ENCODE data around the gene SH3RF3. TPM values are rescaled to one million over a fixed set of nuclear protein-coding genes. Genes with fewer than 3 reads are reported as not detected.

The SH3RF3 gene
- total RNA-seq, 1 donor from 2014 or later = 1.7 TPM

DNA sequence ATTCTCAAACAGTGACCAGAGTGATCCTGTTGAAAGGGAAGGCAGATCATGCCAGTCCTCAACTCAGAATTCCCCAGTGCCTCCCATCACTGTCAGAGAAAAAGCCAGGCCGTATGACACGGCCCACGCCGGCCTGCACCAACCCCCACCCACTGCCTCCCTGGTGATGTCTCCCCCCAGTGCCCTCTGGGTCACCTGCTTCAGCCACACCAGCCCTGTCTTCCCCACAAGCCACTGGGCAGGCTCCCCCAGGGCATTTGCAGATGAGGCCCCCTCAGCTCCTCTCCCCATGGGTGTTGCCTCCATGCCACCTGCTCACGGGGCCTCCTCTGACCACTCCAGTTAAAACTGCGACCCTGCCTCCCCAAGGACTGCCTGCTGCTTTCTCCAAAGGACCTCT, 169.8 kb downstream of the SH3RF3 start:
- Mint-ChIP-seq H3K27me3 (ENCODE audit: unreplicated experiment) (peaks cover 4% of the 10 kb centered on the region), H3K4me3 (ENCODE audit: unreplicated experiment) (peak overlapping the region; percentile 10), H3K36me3 (ENCODE audit: unreplicated experiment) (no peaks in the 10 kb centered on the region), H3K27ac (ENCODE audit: unreplicated experiment) (no peak overlapping the region), H3K9me3 (ENCODE audit: unreplicated experiment) (peaks cover 3% of the 10 kb centered on the region), H3K4me1 (ENCODE audit: low read depth, unreplicated experiment) (peaks cover 14% of the 10 kb centered on the region)
- DNase-seq = no peak
- TF ChIP-seq, protein P1, sequence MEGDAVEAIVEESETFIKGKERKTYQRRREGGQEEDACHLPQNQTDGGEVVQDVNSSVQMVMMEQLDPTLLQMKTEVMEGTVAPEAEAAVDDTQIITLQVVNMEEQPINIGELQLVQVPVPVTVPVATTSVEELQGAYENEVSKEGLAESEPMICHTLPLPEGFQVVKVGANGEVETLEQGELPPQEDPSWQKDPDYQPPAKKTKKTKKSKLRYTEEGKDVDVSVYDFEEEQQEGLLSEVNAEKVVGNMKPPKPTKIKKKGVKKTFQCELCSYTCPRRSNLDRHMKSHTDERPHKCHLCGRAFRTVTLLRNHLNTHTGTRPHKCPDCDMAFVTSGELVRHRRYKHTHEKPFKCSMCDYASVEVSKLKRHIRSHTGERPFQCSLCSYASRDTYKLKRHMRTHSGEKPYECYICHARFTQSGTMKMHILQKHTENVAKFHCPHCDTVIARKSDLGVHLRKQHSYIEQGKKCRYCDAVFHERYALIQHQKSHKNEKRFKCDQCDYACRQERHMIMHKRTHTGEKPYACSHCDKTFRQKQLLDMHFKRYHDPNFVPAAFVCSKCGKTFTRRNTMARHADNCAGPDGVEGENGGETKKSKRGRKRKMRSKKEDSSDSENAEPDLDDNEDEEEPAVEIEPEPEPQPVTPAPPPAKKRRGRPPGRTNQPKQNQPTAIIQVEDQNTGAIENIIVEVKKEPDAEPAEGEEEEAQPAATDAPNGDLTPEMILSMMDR (IDR thresholded peaks at IDR 0.05; ENCODE audit: partially characterized antibody, unreplicated experiment) = no peak

DNA sequence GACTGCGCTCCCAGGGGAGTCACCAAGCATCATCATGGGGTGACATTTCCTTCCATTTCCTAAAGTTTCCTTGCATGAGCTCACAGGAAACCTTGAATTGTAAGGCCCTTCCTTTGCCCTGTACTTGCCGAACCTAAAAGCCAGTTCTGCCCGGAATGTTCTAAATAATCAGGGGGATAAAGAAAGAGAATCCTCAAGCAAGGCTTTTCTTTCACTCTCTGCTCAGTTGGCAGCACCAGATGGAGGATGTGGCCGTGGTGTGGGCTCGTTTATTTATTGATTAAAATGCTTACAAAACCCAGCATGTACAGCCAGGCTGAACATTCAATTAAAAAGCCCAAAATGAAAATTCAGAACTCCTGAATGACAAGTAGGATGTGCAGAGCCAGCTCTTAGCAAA, 170.5 kb downstream of the SH3RF3 start:
- no peak overlapping the region for H3K4me3 Mint-ChIP-seq (ENCODE audit: unreplicated experiment)
- H3K4me1 Mint-ChIP-seq (ENCODE audit: low read depth, unreplicated experiment) = peaks cover 14% of the 10 kb centered on the region
- no peak for DNase-seq
- TF ChIP-seq, protein P1 (IDR thresholded peaks at IDR 0.05; ENCODE audit: partially characterized antibody, unreplicated experiment) = no peak
- peaks cover 5% of the 10 kb centered on the region for H3K27me3 Mint-ChIP-seq (ENCODE audit: unreplicated experiment)
- H3K9me3 Mint-ChIP-seq (ENCODE audit: unreplicated experiment) = peaks cover 2% of the 10 kb centered on the region
- no peaks in the 10 kb centered on the region for H3K36me3 Mint-ChIP-seq (ENCODE audit: unreplicated experiment)
- H3K27ac Mint-ChIP-seq (ENCODE audit: unreplicated experiment) = no peak overlapping the region

DNA sequence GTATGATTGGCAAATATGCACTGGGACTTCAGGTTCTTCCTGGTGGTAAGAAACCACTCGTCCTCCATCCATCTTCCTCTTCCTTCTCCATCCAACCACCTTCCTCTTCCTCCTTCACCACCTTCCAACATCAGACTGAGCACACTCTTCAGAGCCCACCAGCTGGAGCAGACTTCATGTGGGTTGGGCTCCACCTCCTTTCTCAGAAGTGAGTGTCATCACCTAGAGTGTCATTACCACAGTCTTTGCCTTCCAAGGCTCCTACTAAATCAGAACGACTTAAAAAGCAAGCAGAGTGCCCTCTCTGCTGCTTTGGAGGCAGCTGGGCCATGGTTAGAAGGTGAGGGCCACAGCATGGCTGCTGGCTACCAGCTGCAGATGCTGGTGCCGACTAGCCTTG, 171.6 kb downstream of the SH3RF3 start:
- Mint-ChIP-seq H3K27ac (ENCODE audit: unreplicated experiment) (no peak overlapping the region), H3K4me3 (ENCODE audit: unreplicated experiment) (no peak overlapping the region), H3K36me3 (ENCODE audit: unreplicated experiment) (no peaks in the 10 kb centered on the region), H3K9me3 (ENCODE audit: unreplicated experiment) (peaks cover 2% of the 10 kb centered on the region), H3K27me3 (ENCODE audit: unreplicated experiment) (peaks cover 1% of the 10 kb centered on the region), H3K4me1 (ENCODE audit: low read depth, unreplicated experiment) (peaks cover 23% of the 10 kb centered on the region)
- TF ChIP-seq, protein P1 (IDR thresholded peaks at IDR 0.05; ENCODE audit: partially characterized antibody, unreplicated experiment) = no peak
- no peak for DNase-seq

DNA sequence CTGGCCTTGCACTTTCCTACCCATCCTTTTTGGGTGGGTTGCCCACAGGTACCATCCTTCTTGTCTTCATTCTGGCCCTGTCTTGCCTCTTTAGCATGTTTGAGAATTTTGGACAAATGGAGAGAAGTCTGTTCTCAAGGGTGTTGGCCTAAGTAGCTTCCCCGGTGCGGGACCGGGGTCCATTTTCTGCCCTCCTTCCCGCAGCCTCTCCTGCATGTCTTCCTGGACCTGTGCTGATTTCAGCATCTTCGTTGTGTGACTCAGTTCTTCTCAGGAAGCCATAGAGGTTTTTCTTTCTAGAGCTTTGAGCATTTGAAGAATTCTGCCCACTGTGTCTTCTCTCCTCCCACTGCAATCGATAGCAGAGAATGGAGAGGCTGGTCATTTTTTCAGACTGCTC, 172.7 kb downstream of the SH3RF3 start:
- peaks cover 1% of the 10 kb centered on the region for H3K27me3 Mint-ChIP-seq (ENCODE audit: unreplicated experiment)
- H3K27ac Mint-ChIP-seq (ENCODE audit: unreplicated experiment) = no peak overlapping the region
- TF ChIP-seq, protein P1 (IDR thresholded peaks at IDR 0.05; ENCODE audit: partially characterized antibody, unreplicated experiment) = no peak
- no peaks in the 10 kb centered on the region for H3K36me3 Mint-ChIP-seq (ENCODE audit: unreplicated experiment)
- peaks cover 7% of the 10 kb centered on the region for H3K9me3 Mint-ChIP-seq (ENCODE audit: unreplicated experiment)
- H3K4me3 Mint-ChIP-seq (ENCODE audit: unreplicated experiment) = no peak overlapping the region
- DNase-seq = no peak
- peaks cover 29% of the 10 kb centered on the region for H3K4me1 Mint-ChIP-seq (ENCODE audit: low read depth, unreplicated experiment)

DNA sequence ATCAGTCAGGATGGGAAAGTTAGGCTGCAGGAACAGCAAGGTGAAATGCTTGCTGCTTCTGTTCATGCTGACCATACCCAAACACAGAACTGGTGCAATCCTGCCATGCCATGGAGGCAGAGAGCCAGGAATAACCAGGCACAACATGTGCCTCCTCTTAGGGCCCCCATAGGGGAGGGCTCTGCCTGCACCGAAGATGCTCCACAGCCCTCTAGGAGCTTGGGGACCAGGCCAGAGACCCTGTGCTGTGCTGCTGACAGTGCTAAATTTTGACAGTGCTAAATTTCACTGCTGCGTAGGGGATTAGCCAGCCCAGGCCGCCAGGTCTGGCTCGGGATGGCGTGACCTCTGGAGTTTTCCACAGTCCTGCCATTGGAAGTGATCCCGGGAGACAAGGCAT, 173.3 kb downstream of the SH3RF3 start:
- TF ChIP-seq, protein P1 (IDR thresholded peaks at IDR 0.05; ENCODE audit: partially characterized antibody, unreplicated experiment) = no peak
- no peak for DNase-seq
- Mint-ChIP-seq H3K27me3 (ENCODE audit: unreplicated experiment) (peaks cover 1% of the 10 kb centered on the region), H3K36me3 (ENCODE audit: unreplicated experiment) (no peaks in the 10 kb centered on the region), H3K9me3 (ENCODE audit: unreplicated experiment) (peaks cover 7% of the 10 kb centered on the region), H3K4me3 (ENCODE audit: unreplicated experiment) (no peak overlapping the region), H3K4me1 (ENCODE audit: low read depth, unreplicated experiment) (peaks cover 29% of the 10 kb centered on the region), H3K27ac (ENCODE audit: unreplicated experiment) (no peak overlapping the region)

All from glutamatergic neuron (in vitro differentiated cells).